ENCODE measurements around the gene RHCG. TPM values are rescaled to one million over a fixed set of nuclear protein-coding genes. Genes with fewer than 3 reads are reported as not detected.

RHCG gene
- total RNA-seq, 1 experiment from 2014 or later: not detected

DNA sequence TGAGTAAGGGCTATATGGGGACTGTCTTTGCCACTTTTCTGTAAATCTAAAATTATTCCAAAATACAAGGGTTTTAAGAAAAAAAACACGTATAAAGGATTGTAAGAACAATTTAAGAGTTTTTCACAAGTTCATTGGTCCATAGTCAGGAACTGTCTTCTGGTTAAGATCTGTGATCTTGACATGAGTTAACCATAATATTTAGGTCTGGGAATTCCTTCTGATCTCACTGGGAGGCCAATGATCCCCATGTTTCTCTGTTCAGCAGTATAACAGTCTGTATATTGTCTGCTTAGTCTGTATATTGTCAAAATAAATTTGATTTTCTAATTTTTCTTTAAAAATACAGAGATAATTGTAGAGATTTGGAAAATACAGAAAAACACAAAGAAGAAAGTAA, 848 bp upstream of the RHCG start:
- no peaks in the 10 kb centered on the region for H4K20me1 ChIP-seq (ENCODE audit: low read length)
- H3K27me3 ChIP-seq (ENCODE audit: low read length): no peaks in the 10 kb centered on the region
- DNase-seq: no peak
- no peak overlapping the region for H2AFZ ChIP-seq (ENCODE audit: low read length)
- 0 out of 2 replicates have a peak overlapping the region, but pooled peaks have one; percentile 44 for H3K9ac ChIP-seq (ENCODE audit: low read length)
- no peaks in the 10 kb centered on the region for H3K36me3 ChIP-seq (ENCODE audit: low read depth, low read length)
- H3F3A ChIP-seq (ENCODE audit: low read length, unreplicated experiment): no peaks in the 10 kb centered on the region
- no peak for ATAC-seq
- CTCF ChIA-PET: interaction anchor here (0.6 kb wide), 1 partner anchor 122 kb away, joined by 7 read pairs; no protein-coding TSS in a partner anchor
- H3K9me3 ChIP-seq (ENCODE audit: low read length): no peaks in the 10 kb centered on the region
- no peak overlapping the region for H3K4me3 ChIP-seq (ENCODE audit: low read length)
- H3K79me2 ChIP-seq (ENCODE audit: low read length): no peaks in the 10 kb centered on the region
- H3K4me2 ChIP-seq (ENCODE audit: low read length): no peak overlapping the region
- intact Hi-C loops (cut with micrococcal nuclease): no loop called here
- H3K4me1 ChIP-seq (ENCODE audit: insufficient read depth, low read length): peaks cover 24% of the 10 kb centered on the region
- peak overlapping the region; percentile 57 for H3K27ac ChIP-seq (ENCODE audit: low read length)
- POLR2A ChIA-PET (ENCODE audit: unreplicated experiment): no interaction called here
- BruUV-seq (replicated peaks): no TSS peak
- TF ChIP-seq CTCF (conservative IDR thresholded peaks at IDR 0.05; ENCODE audit: low read depth, low read length) (no peak), EZH2phosphoT487 (IDR thresholded peaks at IDR 0.05; ENCODE audit: borderline replicate concordance, low read length) (no peak), EZH2 (IDR thresholded peaks at IDR 0.05; ENCODE audit: low read length, unreplicated experiment) (no peak)
- no peaks in the 10 kb centered on the region for H3K9me2 ChIP-seq (replicated peaks; ENCODE audit: low read length)

GRCh38 chr15:89495638-89496145, 691 bp downstream of the RHCG start:
- no peak overlapping the region for H3K4me2 ChIP-seq (ENCODE audit: low read length)

More at GRCh38 chr15:89495638-89496145, 691 bp downstream of the RHCG start:
- H3K27ac ChIP-seq (ENCODE audit: low read length): no peak overlapping the region
- intact Hi-C loops (cut with micrococcal nuclease): no loop called here
- no peaks in the 10 kb centered on the region for H4K20me1 ChIP-seq (ENCODE audit: low read length)
- DNase-seq (peak; percentile 23), ATAC-seq (no peak)
- no peaks in the 10 kb centered on the region for H3K36me3 ChIP-seq (ENCODE audit: low read depth, low read length)
- H3K27me3 ChIP-seq (ENCODE audit: low read length): no peaks in the 10 kb centered on the region
- ChIA-PET CTCF (no interaction called here), POLR2A (ENCODE audit: unreplicated experiment) (no interaction called here)
- H3K4me3 ChIP-seq (ENCODE audit: low read length): no peak overlapping the region
- TF ChIP-seq CTCF (conservative IDR thresholded peaks at IDR 0.05; ENCODE audit: low read depth, low read length) (no peak), EZH2 (IDR thresholded peaks at IDR 0.05; ENCODE audit: low read length, unreplicated experiment) (no peak), EZH2phosphoT487 (IDR thresholded peaks at IDR 0.05; ENCODE audit: borderline replicate concordance, low read length) (no peak)
- no peak overlapping the region for H2AFZ ChIP-seq (ENCODE audit: low read length)
- peaks cover 17% of the 10 kb centered on the region for H3K4me1 ChIP-seq (ENCODE audit: insufficient read depth, low read length)
- no peak overlapping the region for H3K9ac ChIP-seq (ENCODE audit: low read length)
- no peaks in the 10 kb centered on the region for H3K79me2 ChIP-seq (ENCODE audit: low read length)
- no peaks in the 10 kb centered on the region for H3K9me2 ChIP-seq (replicated peaks; ENCODE audit: low read length)
- no TSS peak for BruUV-seq (replicated peaks)
- no peaks in the 10 kb centered on the region for H3K9me3 ChIP-seq (ENCODE audit: low read length)
- H3F3A ChIP-seq (ENCODE audit: low read length, unreplicated experiment): no peaks in the 10 kb centered on the region
